Right lung (tissue), 5 donors: ENCODE results near the gene BLOC1S1. TPM values are rescaled to one million over a fixed set of nuclear protein-coding genes. Genes with fewer than 3 reads are reported as not detected.

Experiments
- DNase-seq, 2 donors: peaks; one replicate each; pipeline ENCODE4 v3.0.0-alpha.2; 2013
- polyA plus RNA-seq, 5 donors: library from polyadenylated mRNA; unstranded; fragments of 120-200 nt; gene quantifications; one replicate each; pipeline versions ENCODE4 v1.2.1 to v1.2.3, GENCODE V29; 2013; ENCODE audit warnings: inconsistent platforms in 1 of 5, low replicate concordance in 1 of 5; ENCODE audit not compliant: insufficient read length in 5 of 5, insufficient read depth in 1 of 5

BLOC1S1 gene
- polyA plus RNA-seq, 5 donors = 73.1 to 89.0 (median 80.2) TPM

GRCh38 chr12:55724226-55724939 is 8.5 kb downstream of the BLOC1S1 start:
- DNase-seq = no peak

GRCh38 chr12:55724940-55725309 is 9.1 kb downstream of the BLOC1S1 start:
- DNase-seq = no peak

- DNase-seq = no peak
These were observed 9.7 kb downstream of the BLOC1S1 start for GRCh38 chr12:55725556-55725955.

GRCh38 chr12:55726971-55727370 is 11.1 kb downstream of the BLOC1S1 start:
- DNase-seq = no peak

- peak in 1 of 2 donors; percentile 38 for DNase-seq
These were observed 11.9 kb downstream of the BLOC1S1 start for GRCh38 chr12:55727643-55728185.

GRCh38 chr12:55728186-55728938 is 12.5 kb downstream of the BLOC1S1 start:
- DNase-seq = peak; percentile 79 to 84

- DNase-seq = peak; percentile 88
These were observed 13.3 kb downstream of the BLOC1S1 start, which contains the start of gene CD63 for GRCh38 chr12:55728939-55729818. Gene CD63, minus strand, starts transcription at chr12:55729009. Its CDS starts 668 bp downstream, at chr12:55728341.

- DNase-seq = peak in 1 of 2 donors; percentile 59
These were observed 14.3 kb downstream of the BLOC1S1 start for GRCh38 chr12:55729819-55730818.

GRCh38 chr12:55732288-55732687 is 16.4 kb downstream of the BLOC1S1 start:
- DNase-seq = no peak

- DNase-seq = no peak
These were observed 17.2 kb downstream of the BLOC1S1 start for GRCh38 chr12:55733021-55733555.

- DNase-seq = no peak
These were observed 18.0 kb downstream of the BLOC1S1 start for GRCh38 chr12:55733858-55734257.

- DNase-seq = no peak
These were observed 18.7 kb downstream of the BLOC1S1 start for GRCh38 chr12:55734595-55734994.

GRCh38 chr12:55736076-55736475 is 20.2 kb downstream of the BLOC1S1 start:
- no peak for DNase-seq

- DNase-seq = peak; percentile 47 to 54
These were observed 21.1 kb downstream of the BLOC1S1 start for GRCh38 chr12:55736780-55737580.

- peak in 1 of 2 donors; percentile 38 for DNase-seq
These were observed 21.8 kb downstream of the BLOC1S1 start for GRCh38 chr12:55737581-55738122.

- peak; percentile 88 to 89 for DNase-seq
These were observed 22.5 kb downstream of the BLOC1S1 start for GRCh38 chr12:55738123-55739024.

GRCh38 chr12:55739025-55739378 is 23.2 kb downstream of the BLOC1S1 start:
- no peak for DNase-seq
